Measurements from ENCODE around the gene IMMT.

IMMT gene

DNA sequence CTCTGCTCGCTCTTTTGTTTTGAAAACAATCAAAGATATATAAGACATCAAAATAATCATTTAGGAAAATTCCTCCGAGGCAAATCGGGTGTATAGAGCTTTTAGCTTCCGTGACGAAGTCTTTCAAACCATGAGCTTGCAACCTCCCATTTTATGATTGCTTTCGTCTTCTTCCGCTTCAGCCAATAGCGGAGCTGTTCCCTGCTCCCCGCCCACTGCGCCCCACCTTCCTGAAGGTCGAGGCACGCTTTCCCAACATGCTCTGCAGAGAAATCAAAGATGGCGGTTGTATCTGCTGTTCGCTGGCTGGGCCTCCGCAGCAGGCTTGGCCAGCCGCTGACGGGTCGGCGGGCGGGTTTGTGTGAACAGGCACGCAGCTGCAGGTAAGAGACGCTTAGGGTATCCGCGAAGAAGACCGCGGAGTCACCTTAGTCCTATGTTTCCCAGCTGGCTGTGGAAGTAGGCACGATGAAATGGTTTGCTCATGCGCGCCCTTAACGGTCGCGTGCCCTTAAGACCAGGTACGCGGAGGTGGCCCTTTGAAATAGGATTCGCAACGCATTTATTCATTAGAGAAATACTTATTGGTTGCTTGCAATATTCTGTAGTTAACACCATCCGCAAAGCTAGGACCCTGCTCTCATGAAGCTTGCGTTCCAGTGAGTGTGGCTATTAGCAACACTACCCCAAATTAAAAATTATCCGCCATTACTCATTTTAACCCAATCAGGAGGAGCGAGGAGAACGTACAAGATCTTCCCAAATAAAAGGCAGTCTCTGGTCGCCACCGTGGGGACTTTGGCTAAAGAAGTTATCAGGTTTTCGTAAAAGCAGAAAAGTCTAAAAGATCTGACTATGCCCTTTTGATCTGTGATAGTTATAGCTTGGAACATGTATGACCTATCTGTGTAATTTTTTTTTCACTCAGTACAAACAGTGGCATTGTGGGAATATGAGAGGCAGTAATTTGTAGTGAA is 89.0 kb downstream of the IMMT start, which contains the start of gene PTCD3:
Gene PTCD3 (plus strand): TSS at position 267 of the 977 bp plus-strand sequence. CDS start 13 bp downstream, at position 280.
- peak; percentile 91 to 99 (median 94) for DNase-seq
- intact Hi-C loops (cut with DNase I): loop anchor here (10.0 kb wide), 2 partner anchors 89 to 471 kb away; partner anchors contain the start of genes IMMT and MRPL35

DNA sequence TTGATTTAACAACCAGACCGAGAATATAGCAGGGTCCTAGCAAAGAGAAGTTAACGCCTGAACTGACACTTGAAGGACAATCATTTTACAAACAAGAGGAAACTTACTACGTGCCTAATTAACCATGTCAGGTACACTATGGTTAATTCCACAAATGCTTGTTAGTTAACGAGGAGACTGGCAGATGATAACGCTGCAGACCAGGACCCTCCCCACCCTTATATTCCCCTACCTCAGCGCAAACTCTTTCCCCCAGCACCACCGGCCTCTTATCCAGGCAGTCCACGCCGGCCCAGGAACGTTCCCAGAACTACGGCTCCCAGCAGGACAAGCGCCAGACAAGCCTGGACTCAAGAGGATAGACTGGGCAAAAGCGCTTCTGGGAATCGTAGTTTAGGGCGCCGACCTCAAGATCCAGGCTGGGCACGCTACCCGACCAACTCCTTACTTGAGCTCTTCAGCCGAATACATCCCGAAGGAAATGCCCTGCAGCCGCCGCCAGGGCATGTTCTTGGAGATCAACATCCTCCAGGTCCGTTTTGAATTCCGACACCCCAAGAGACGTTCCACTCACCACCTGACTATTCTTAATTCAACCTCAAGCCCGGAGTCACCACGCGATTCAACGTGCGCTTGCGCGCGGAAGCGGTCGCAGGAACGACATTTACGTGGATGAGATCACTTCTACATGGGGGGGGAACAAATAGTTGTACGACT is 89.9 kb downstream of the IMMT start, which contains the start of gene POLR1A:
Gene POLR1A (minus strand): TSS at position 635 of the 717 bp plus-strand sequence. CDS start 110 bp downstream, at position 525.
- peak; percentile 86 to 99 (median 90) for DNase-seq
- intact Hi-C loops (cut with DNase I): loop anchor here (10.0 kb wide), 2 partner anchors 89 to 471 kb away; partner anchors contain the start of genes IMMT and MRPL35

DNA sequence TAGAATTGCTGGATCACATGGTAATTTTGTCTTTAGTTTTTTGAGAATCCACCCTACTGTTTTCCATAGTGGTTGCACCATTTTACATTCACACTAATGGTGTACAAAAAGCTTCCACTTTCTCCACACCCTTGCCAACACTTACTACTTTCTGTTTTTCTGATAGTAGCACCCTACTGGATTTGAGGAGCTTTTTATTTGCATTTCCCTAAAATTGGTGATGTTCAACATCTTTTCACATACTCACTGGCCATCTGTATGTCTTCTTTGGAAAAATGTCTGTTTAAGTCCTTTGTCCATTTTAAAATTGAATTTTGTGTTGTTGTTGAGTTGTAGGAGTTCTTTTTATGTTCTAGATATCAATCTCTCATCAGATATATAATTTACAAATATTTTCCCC is 93.1 kb downstream of the IMMT start:
- intact Hi-C loops (cut with DNase I): loop anchor here (10.0 kb wide), 2 partner anchors 93 to 467 kb away; partner anchors contain the start of genes IMMT and MRPL35
- no peak for DNase-seq

DNA sequence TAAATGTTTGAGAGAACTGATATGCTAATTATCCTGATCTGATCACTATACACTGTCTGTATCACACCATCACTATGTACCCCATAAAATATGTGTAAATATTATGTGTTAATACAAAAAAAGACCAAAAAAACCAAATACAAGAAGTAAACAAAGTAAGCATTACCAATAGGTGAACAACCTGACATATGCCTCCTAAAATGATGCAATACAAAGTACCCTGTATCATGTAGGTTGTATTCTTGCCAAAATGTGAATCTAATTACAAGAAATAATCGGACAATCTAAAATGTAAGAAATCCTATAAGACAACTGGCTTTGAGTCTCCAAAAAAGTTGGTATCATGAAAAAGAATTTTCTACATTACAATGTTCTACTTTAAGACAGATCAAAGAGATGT is 97.3 kb downstream of the IMMT start:
- no peak for DNase-seq
- intact Hi-C loops (cut with DNase I): no loop called here

DNA sequence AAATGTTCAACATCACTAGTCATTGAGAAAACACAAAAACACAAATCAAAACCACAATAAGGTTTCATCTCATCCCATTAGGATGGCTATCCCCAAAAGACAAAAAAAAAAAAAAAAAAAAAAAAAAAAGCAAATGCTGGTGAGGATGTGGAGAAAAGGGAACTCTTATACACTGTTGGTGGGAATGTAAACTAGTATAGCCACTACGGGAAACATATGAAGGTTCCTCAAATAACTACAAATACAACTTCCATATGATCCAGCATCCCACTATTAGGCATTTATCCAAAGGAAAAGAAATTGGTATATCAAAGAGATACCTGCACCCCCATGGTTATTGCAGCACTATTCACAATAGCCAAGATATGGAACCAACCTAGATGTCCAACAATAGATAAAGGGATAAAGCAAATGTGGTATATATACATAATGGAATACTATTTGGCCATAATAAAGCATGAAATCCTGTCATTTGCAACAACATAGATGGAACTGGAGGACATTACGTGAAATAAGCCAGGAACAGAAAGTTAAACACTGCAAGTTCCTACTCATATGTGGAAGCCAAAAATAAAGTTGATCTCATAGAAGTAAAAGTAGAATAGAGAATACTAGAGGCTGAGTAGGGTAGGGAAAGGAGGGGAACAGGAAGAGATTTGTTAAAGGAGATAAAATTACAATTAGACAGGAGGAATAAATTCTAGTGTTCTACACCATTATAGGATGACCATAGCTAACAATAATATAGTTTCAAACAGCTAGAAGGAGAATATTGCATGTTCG is 98.0 kb downstream of the IMMT start:
- no peak for DNase-seq
- intact Hi-C loops (cut with DNase I): no loop called here

DNA sequence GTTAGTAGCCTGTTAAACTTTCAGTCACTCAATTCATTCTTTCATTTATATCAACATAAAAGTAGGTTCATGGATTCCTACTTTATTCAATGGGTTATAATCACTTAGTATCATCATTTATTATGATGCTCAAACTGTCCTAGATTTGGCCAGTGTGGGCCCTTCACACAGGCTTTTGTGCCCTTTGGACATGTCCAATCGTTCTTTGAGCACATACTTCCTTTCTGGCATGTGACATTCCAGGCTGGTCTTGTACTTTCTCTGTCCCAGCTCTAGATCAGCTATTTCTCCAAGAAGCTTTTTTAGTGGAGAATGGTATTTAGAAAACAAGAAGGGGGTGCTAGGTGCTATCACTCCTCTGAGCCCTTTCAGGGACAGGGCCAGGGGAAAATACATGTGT is 101.0 kb downstream of the IMMT start:
- intact Hi-C loops (cut with DNase I): no loop called here
- DNase-seq: no peak

Measured in posterior cingulate gyrus (tissue), 11 donors.